ENCODE results near the gene PTGER1. TPM values are rescaled to one million over a fixed set of nuclear protein-coding genes. Genes with fewer than 3 reads are reported as not detected.
A peak's percentile ranks its signal among the peaks of the same experiment; 100 is the strongest.

The PTGER1 gene
- total RNA-seq, 2 donors from 2014 or later = 3.6 TPM; not detected in 1

GRCh38 chr19:14496029-14496833 is 21.1 kb upstream of the PTGER1 start, which contains the start of gene GIPC1:
Gene GIPC1 (minus strand): TSS chr19:14496127. CDS start chr19:14482976, 13,151 bp downstream.
- no peaks in the 10 kb centered on the region for H3K36me3 ChIP-seq (replicated peaks in 1 of 2; ENCODE audit: insufficient read depth in 1 of 2, low read depth in 2 of 2)
- peak in 2 of 3 donors; percentile 22 to 34 for TF ChIP-seq POLR2A (IDR thresholded peaks at IDR 0.05)
- TF ChIP-seq CTCF (IDR thresholded peaks at IDR 0.05) = no peak
- DNase-seq (peak; percentile 96 to 98 (median 97)), ATAC-seq (peak; percentile 97)
- intact Hi-C loops (cut with DNase I) = no loop called here
- WGBS, 2 donors = 2 to 3% methylated on average over 25 to 69 of the region's 71 CpGs
- H3K27me3 ChIP-seq = no peaks in the 10 kb centered on the region
- H3K4me1 ChIP-seq = peaks cover 27% of the 10 kb centered on the region
- H3K27ac ChIP-seq = peak within 1 kb of the TSS; percentile 53 to 86 (median 72)
- H3K4me3 ChIP-seq = peak within 1 kb of the TSS; percentile 58 to 69
- H3K9me3 ChIP-seq = no peaks in the 10 kb centered on the region

GRCh38 chr19:14495672-14496028 is 20.5 kb upstream of the PTGER1 start:
- Histone ChIP-seq H3K9me3 (no peaks in the 10 kb centered on the region), H3K27ac (peak overlapping the region; percentile 32 to 86 (median 66)), H3K36me3 (replicated peaks in 1 of 2; ENCODE audit: insufficient read depth in 1 of 2, low read depth in 2 of 2) (no peaks in the 10 kb centered on the region), H3K4me1 (peaks cover 27% of the 10 kb centered on the region), H3K27me3 (no peaks in the 10 kb centered on the region), H3K4me3 (peak overlapping the region; percentile 58 to 69)
- intact Hi-C loops (cut with DNase I) = no loop called here
- 0% methylated on average over 27 of the region's 28 CpGs; no CpG with 5 or more reads in 1 of the 2 donors for WGBS, 2 donors
- DNase-seq (no peak), ATAC-seq (peak; percentile 1)
- TF ChIP-seq CTCF (IDR thresholded peaks at IDR 0.05) (no peak), POLR2A (IDR thresholded peaks at IDR 0.05) (no peak)

- Histone ChIP-seq H3K9me3 (no peaks in the 10 kb centered on the region), H3K27me3 (no peaks in the 10 kb centered on the region), H3K27ac (peak overlapping the region in 3 of 4 donors; percentile 53 to 86 (median 79)), H3K4me1 (peaks cover 27% of the 10 kb centered on the region), H3K36me3 (replicated peaks in 1 of 2; ENCODE audit: insufficient read depth in 1 of 2, low read depth in 2 of 2) (no peaks in the 10 kb centered on the region), H3K4me3 (peak overlapping the region; percentile 58 to 69)
- 29 to 47% methylated on average over 6 to 14 of the region's 14 CpGs for WGBS, 2 donors
- ATAC-seq (no peak), DNase-seq (no peak)
- intact Hi-C loops (cut with DNase I) = no loop called here
- TF ChIP-seq POLR2A (IDR thresholded peaks at IDR 0.05) (no peak), CTCF (IDR thresholded peaks at IDR 0.05) (no peak)
Measured at GRCh38 chr19:14494910-14495671, 19.9 kb upstream of the PTGER1 start.

- Histone ChIP-seq H3K9me3 (no peaks in the 10 kb centered on the region), H3K4me1 (peaks cover 27% of the 10 kb centered on the region), H3K4me3 (no peak overlapping the region), H3K36me3 (replicated peaks in 1 of 2; ENCODE audit: insufficient read depth in 1 of 2, low read depth in 2 of 2) (no peaks in the 10 kb centered on the region), H3K27ac (no peak overlapping the region), H3K27me3 (no peaks in the 10 kb centered on the region)
- DNase-seq (no peak), ATAC-seq (no peak)
- TF ChIP-seq CTCF (IDR thresholded peaks at IDR 0.05) (no peak), POLR2A (IDR thresholded peaks at IDR 0.05) (no peak)
- intact Hi-C loops (cut with DNase I) = no loop called here
- 82 to 88% methylated on average over 4 of the region's 4 CpGs for WGBS, 2 donors
Measured at GRCh38 chr19:14494411-14494810, 19.3 kb upstream of the PTGER1 start.
